GM19467 (cell line): ENCODE results near the gene PHF21A.
"Not testable (repeated sequence)": the region's sequence is repeated elsewhere in the genome, so short reads cannot be mapped to it uniquely, and the experiment has no call there.

ENCODE experiments used
- ATAC-seq: cut with Tn5 transposase; IDR thresholded peaks from one replicate; pipeline ENCODE4 v1.9.1; 2021; ENCODE audit warnings: mild to moderate bottlenecking, moderate library complexity; ENCODE audit not compliant: unreplicated experiment

Gene PHF21A

GRCh38 chr11:46039990-46040389 is 81.3 kb downstream of the PHF21A start:
- ATAC-seq: no peak

- no peak for ATAC-seq
Measured at GRCh38 chr11:46038529-46038928, 82.7 kb downstream of the PHF21A start.

DNA sequence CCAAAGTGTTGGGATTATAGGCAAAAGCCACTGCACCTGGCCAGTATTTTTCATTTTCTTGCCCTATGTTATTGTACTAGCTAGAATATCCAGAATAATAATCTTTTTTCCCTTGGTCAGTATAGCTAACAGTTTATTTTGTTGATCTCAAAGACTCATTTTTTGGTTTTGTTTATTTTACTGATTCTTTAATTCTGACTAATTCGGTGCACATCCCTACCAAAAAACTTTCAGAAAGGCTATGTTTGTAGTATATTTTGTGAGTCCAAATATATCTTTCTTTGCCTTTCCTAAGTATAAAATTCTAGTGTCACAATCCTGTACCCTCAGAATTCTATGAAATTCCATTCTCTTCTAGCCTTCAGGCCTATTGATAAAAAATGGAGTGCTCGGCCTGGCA is 84.3 kb downstream of the PHF21A start:
- ATAC-seq: no peak

- no peak for ATAC-seq
Measured at GRCh38 chr11:46036009-46036408, 85.2 kb downstream of the PHF21A start.

- no peak for ATAC-seq
Measured at GRCh38 chr11:46034041-46034440, 87.2 kb downstream of the PHF21A start.

- ATAC-seq: no peak
Measured at GRCh38 chr11:46026606-46027293, 94.5 kb downstream of the PHF21A start.

DNA sequence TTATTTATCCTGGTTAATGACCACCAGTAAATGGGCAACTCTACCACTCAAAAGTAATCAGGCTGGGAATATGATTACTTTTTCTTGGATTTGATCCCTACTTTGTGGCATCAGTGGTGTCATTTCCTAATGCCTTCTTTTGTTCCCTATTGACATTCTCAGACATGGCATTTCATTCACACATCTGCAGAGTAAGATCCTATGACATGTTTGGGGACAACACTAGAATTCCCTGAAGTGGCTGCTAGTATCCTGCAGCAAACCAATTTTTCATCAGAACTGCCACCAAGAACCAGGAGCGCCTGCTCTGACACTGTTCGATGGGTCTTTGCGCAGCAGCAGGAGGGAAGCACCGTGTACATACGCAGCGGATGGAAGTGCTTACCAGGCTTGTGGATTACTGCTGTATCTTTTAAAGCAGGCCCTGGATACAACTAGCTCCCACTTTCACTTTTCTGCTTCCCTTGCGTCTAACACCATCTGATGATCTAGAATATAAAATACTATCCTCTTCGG is 101.1 kb downstream of the PHF21A start:
- ATAC-seq: no peak

DNA sequence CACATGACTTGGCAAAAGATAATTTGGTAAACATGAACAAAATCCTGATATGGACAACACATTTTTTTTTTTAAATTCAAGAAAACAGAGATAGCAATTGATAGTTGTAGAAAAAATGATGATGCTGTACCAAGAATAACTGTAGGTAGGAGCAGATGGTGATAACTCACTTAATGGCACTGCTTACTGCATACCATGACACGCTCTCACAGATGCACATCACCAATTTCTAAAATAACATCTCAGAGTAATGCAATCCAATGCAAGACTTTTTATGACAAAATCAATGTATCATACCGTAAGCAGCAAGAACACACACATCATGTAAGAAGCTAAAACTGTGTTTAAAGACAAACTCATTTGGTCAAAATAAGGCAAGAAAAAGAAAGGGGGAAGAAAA is 102.6 kb downstream of the PHF21A start:
- ATAC-seq: no peak

GRCh38 chr11:46017341-46017740 is 103.9 kb downstream of the PHF21A start:
- no peak for ATAC-seq

GRCh38 chr11:46015941-46016340 is 105.3 kb downstream of the PHF21A start:
- ATAC-seq: no peak

DNA sequence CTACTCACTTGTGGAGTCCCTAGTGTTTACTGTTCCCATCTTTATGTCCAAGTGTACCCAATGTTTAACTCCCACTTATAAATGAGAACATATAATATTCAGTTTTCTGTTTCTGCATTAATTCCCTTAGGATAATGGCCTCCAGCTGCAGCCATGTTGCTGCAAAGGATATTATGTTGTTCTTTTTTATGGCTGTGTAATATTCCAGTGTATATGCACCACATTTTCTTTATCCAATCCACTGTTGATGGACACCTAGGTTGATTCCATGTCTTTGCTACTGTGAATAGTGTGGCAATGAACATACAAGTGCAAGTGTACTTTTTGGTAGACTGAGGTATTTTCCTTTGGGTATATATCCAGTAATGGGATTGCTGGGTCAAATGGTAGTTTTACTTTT is 107.1 kb downstream of the PHF21A start:
- not testable (repeated sequence) for ATAC-seq

DNA sequence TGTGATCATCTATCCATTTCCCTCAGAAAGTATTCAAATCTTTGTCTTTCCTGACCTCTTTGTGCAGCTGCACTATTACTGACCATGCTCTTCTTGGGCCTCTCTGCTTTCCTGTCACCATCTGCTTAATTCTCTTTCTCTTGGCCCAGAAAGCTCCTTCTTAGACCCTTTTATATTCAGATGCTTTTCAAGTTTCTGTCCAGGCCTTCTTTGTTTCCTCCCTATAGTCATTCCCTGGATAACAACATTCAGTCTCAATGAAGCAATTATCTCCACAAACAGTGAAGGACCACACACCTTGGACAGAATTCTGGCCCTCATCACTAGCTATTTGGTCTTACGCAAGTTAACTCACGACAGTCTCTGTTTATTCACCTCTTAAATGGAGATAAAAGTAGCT is 109.1 kb downstream of the PHF21A start:
- ATAC-seq: no peak

GRCh38 chr11:46010100-46010499 is 111.2 kb downstream of the PHF21A start:
- ATAC-seq: no peak

DNA sequence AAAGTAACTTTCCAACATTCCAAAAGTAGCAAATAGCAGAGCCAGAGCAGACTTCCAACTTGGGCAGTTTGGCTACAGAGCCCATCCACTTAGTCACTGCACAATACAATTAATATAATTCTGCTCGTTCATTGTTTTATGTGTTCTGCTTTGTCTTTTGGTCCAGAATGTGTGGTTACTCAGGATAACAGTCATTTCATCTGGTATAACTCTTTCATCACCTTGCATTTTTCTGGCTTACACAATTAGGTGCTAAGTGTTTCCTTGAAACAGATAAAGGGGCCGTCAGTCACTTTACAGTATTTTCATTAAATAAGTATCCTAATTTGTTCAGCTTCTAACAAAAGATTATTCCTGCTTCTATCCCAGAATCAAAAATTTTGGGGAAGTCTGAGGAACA is 111.6 kb downstream of the PHF21A start:
- ATAC-seq: no peak

GRCh38 chr11:46006418-46007070 is 114.7 kb downstream of the PHF21A start:
- ATAC-seq: peak; percentile 76

- no peak for ATAC-seq
Measured at GRCh38 chr11:46003572-46003971, 117.7 kb downstream of the PHF21A start.

DNA sequence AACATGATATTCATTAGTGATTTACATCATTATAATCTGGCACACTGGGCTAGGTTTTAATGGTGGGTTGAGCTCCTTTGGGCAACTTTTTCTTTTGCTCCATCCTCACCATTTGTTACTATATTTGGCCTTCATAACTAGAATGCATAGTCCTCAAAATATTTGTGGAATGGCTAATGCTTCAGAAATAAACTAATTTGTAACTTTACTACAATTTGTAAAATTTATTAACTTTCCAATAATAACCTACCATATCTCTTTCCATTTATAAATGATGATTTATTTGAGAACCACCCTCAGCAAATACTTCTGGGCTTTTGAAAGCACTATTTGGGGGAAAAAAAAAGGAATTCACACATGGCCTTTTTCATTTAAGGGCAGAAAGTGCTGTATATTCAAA is 119.1 kb downstream of the PHF21A start:
- ATAC-seq: no peak

GRCh38 chr11:46001448-46001914 is 119.8 kb downstream of the PHF21A start:
- ATAC-seq: no peak

DNA sequence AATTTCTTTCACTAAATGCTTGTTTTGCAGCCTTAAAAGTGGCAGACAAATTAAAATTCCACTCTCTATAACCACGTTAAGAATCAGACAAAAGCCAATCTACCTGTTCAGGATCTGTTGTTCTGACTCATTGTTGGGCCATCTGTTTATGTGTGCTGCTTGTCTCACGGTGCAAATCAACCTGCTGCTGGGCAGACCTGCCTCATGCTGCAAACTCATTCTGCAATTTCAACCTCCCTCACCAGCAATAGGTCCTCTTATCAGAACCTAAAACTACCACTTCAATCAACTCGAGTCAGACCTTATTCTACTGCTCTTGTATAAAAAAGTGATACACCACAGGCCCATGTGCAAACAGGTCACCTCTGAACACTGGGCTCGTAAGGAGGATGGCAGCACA is 123.7 kb downstream of the PHF21A start:
- ATAC-seq: no peak

- ATAC-seq: no peak
Measured at GRCh38 chr11:45995342-45995734, 125.9 kb downstream of the PHF21A start.

GRCh38 chr11:45994371-45995341 is 126.6 kb downstream of the PHF21A start:
- no peak for ATAC-seq
